DOHH2 (cell line): ENCODE results near the gene FOXP4.

Source experiments
- H3F3A ChIP-seq: fragments of 200-600 bp; sonication (generic), shearing (Covaris generic); 2 replicates; pipeline ENCODE4 v1.6.0; 2016; ENCODE audit warnings: antibody characterized with exemption, mild to moderate bottlenecking; ENCODE audit not compliant: control insufficient read depth, insufficient read depth
- H3K27ac ChIP-seq: fragments of 200-600 bp; sonication (generic); 2 replicates; pipeline ENCODE4 v1.5.1; 2014; ENCODE audit warnings: low read depth, mild to moderate bottlenecking, low read length, moderate library complexity
- H3K27me3 ChIP-seq: fragments of 200-600 bp; sonication (generic); 2 replicates; pipeline ENCODE4 v1.6.1; 2014; ENCODE audit warnings: mild to moderate bottlenecking, low read length, mixed read lengths; ENCODE audit not compliant: control insufficient read depth
- H3K36me3 ChIP-seq: fragments of 200-600 bp; sonication (generic); 2 replicates; pipeline ENCODE4 v1.6.1; 2014; ENCODE audit warnings: mild to moderate bottlenecking, low read length, moderate library complexity, mixed read lengths; ENCODE audit not compliant: control insufficient read depth
- H3K4me1 ChIP-seq: fragments of 200-600 bp; sonication (generic); 2 replicates; pipeline ENCODE4 v1.6.1; 2014; ENCODE audit warnings: mild to moderate bottlenecking, low read length, mixed read lengths; ENCODE audit not compliant: control insufficient read depth
- H3K4me2 ChIP-seq: fragments of 200-600 bp; sonication (generic); 2 replicates; pipeline ENCODE4 v1.6.0; 2014; ENCODE audit warnings: mild to moderate bottlenecking, low read length, moderate library complexity
- H3K4me3 ChIP-seq: fragments of 200-600 bp; sonication (generic); 2 replicates; pipeline ENCODE4 v1.5.1; 2014; ENCODE audit warnings: mild to moderate bottlenecking, low read length, mixed read lengths
- H3K79me2 ChIP-seq: fragments of 200-600 bp; sonication (generic); 2 replicates; pipeline ENCODE4 v1.6.1; 2014; ENCODE audit warnings: mild to moderate bottlenecking, low read length, mixed read lengths; ENCODE audit not compliant: control insufficient read depth
- H3K9me2 ChIP-seq: fragments of 200-600 bp; sonication (generic); replicated peaks from 2 replicates; pipeline ENCODE4 v1.6.1; 2014; ENCODE audit warnings: mild to moderate bottlenecking, low read length, mixed read lengths; ENCODE audit not compliant: control insufficient read depth
- H3K9me3 ChIP-seq: fragments of 200-600 bp; sonication (generic); 2 replicates; pipeline ENCODE4 v1.6.1; 2014; ENCODE audit warnings: antibody characterized with exemption, low read length, mixed read lengths; ENCODE audit not compliant: control insufficient read depth, insufficient read depth
- H4K20me1 ChIP-seq: fragments of 200-600 bp; sonication (generic); 2 replicates; pipeline ENCODE4 v1.6.0; 2014; ENCODE audit warnings: low read depth, mild to moderate bottlenecking, antibody characterized with exemption, low read length, moderate library complexity; ENCODE audit not compliant: control insufficient read depth, insufficient read depth
- CTCF ChIP-seq: fragments of 200-600 bp; sonication (generic); IDR thresholded peaks from one replicate; pipeline ENCODE4 v1.5.1; 2014; ENCODE audit warnings: antibody characterized with exemption, mild to moderate bottlenecking, low read depth, low read length; ENCODE audit not compliant: poor library complexity, severe bottlenecking
- EZH2phosphoT487 ChIP-seq: fragments of 200-600 bp; sonication (generic); IDR thresholded peaks from 2 replicates; pipeline ENCODE4 v1.6.1; 2017; ENCODE audit warnings: borderline replicate concordance, mild to moderate bottlenecking, antibody characterized with exemption, low read length, moderate library complexity, mixed read lengths

Gene FOXP4

DNA sequence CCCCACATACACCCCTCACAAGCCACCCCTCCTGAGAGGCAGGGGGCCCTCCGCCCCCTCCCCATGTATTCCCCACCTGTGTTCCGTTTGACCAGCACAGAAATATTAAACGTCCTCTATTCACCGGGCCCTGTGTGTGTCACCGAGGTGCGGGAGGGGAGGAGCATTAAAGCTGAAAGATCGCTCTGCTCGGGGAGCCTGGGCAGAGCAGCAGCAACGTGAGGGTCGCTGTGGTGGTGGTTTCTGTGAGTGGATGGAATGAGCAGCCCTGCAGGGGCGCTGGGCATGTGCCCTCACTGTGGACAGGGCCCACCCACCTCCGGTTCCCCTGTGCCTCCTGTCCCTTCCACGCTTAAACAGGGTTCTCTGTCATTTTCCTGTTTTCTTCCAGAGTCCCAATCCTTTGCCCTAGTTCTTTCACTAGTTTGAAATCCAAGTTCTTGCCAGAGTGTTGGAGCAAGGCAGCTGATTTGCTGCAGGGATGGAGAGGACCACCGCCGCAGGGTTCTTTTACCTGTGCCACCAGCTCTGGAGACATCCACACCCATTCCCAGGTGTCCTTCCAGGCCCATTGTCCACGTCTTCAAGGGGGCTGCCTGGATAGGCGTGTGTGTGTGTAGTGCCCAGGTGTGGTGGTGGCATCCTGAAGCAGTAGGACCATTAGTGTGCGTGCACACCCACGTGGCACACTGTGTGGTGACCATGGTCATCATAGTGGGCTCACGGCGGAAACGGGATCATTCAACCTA is 54.5 kb downstream of the FOXP4 start:
- Histone ChIP-seq H3K79me2 (no peaks in the 10 kb centered on the region), H3K4me3 (no peak overlapping the region), H3K27me3 (peaks cover 2% of the 10 kb centered on the region), H3K27ac (no peak overlapping the region), H3K36me3 (no peaks in the 10 kb centered on the region), H3K9me3 (no peaks in the 10 kb centered on the region), H3K4me2 (no peak overlapping the region), H3K9me2 (no peaks in the 10 kb centered on the region), H3K4me1 (peaks cover 8% of the 10 kb centered on the region), H3F3A (no peaks in the 10 kb centered on the region), H4K20me1 (no peaks in the 10 kb centered on the region)
- TF ChIP-seq CTCF (no peak), EZH2phosphoT487 (no peak)

- H3K4me3 ChIP-seq = no peak overlapping the region
- TF ChIP-seq EZH2phosphoT487 (no peak), CTCF (no peak)
- no peak overlapping the region for H3K4me2 ChIP-seq
- no peaks in the 10 kb centered on the region for H3K9me3 ChIP-seq
- H3K27me3 ChIP-seq = peaks cover 7% of the 10 kb centered on the region
- no peaks in the 10 kb centered on the region for H3K79me2 ChIP-seq
- no peak overlapping the region for H3K27ac ChIP-seq
- H4K20me1 ChIP-seq = no peaks in the 10 kb centered on the region
- no peaks in the 10 kb centered on the region for H3K36me3 ChIP-seq
- H3K4me1 ChIP-seq = peaks cover 8% of the 10 kb centered on the region
- no peaks in the 10 kb centered on the region for H3K9me2 ChIP-seq
- no peaks in the 10 kb centered on the region for H3F3A ChIP-seq
These were observed 55.0 kb downstream of the FOXP4 start for GRCh38 chr6:41601248-41601549.

GRCh38 chr6:41602422-41602743 is 56.2 kb downstream of the FOXP4 start:
- Histone ChIP-seq H3K4me3 (peak overlapping the region; percentile 60), H3K9me2 (no peaks in the 10 kb centered on the region), H3K4me1 (peaks cover 8% of the 10 kb centered on the region), H3K27me3 (peaks cover 7% of the 10 kb centered on the region), H4K20me1 (no peaks in the 10 kb centered on the region), H3K9me3 (no peaks in the 10 kb centered on the region), H3K36me3 (no peaks in the 10 kb centered on the region), H3K4me2 (peak overlapping the region; percentile 74), H3K27ac (no peak overlapping the region), H3K79me2 (no peaks in the 10 kb centered on the region), H3F3A (no peaks in the 10 kb centered on the region)
- TF ChIP-seq CTCF = no peak
- TF ChIP-seq EZH2phosphoT487 = no peak
